ENCODE results near the gene APBA1. TPM values are rescaled to one million over a fixed set of nuclear protein-coding genes. Genes with fewer than 3 reads are reported as not detected.

APBA1 gene
- total and polyA plus RNA-seq, 2 donors (not counting 3 experiments of a cell fraction or from before 2014, with no cell fraction given) = 6.1 to 11.3 TPM

- Histone ChIP-seq H3K27me3 (ENCODE audit: control insufficient read depth in 2 of 2, insufficient read depth in 2 of 2, low read length in 2 of 2) (peaks cover 0 to 4% of the 10 kb centered on the region in 2 experiments), H3K4me1 (ENCODE audit: control insufficient read depth, extremely low read depth, insufficient read depth, low read length) (no peaks in the 10 kb centered on the region), H3K4me2 (ENCODE audit: insufficient read depth, low read length) (no peak overlapping the region), H3K4me3 (replicated peaks in 1 of 3; ENCODE audit: insufficient read depth in 1 of 3, low read depth in 1 of 3, low read length in 3 of 3) (no peak overlapping the region), H2AFZ (ENCODE audit: low read depth, low read length) (no peak overlapping the region), H3K36me3 (ENCODE audit: control insufficient read depth in 2 of 2, extremely low read depth in 1 of 2, insufficient read depth in 2 of 2, low read length in 2 of 2) (no peaks in the 10 kb centered on the region), H3K9ac (replicated peaks; ENCODE audit: extremely low read depth, insufficient read depth, low read length) (no peak overlapping the region), H3K79me2 (ENCODE audit: control insufficient read depth, insufficient read depth, low read length) (no peaks in the 10 kb centered on the region), H3K9me1 (replicated peaks; ENCODE audit: control insufficient read depth, extremely low read depth, insufficient read depth, low read length) (no peaks in the 10 kb centered on the region), H4K20me1 (replicated peaks; ENCODE audit: control insufficient read depth, extremely low read depth, insufficient read depth, low read length) (no peaks in the 10 kb centered on the region), H3K27ac (ENCODE audit: insufficient read depth, low read depth, low read length) (no peak overlapping the region), H3K9me3 (replicated peaks; ENCODE audit: control insufficient read depth, insufficient read depth, low read length) (no peaks in the 10 kb centered on the region)
- DNase-seq (ENCODE audit: low read depth, low spot score) (no peak), FAIRE-seq (no peak)
- POLR2A ChIA-PET = no interaction called here
- dilution Hi-C loops (cut with MboI; ENCODE audit: extremely low pct_ligation_motif_present, low sequenced_read_pairs) = no loop called here
- intact Hi-C loops (cut with micrococcal nuclease) = loop anchor here (1.0 kb wide), 1 partner anchor 13 kb away; no protein-coding TSS in a partner anchor
- CTCF ChIA-PET = interaction anchor here (0.7 to 2.8 kb wide), 3 partner anchors 9 to 15 kb away, joined by 3 to 10 read pairs (median 5); no protein-coding TSS in a partner anchor
- TF ChIP-seq MYC (IDR thresholded peaks at IDR 0.05; ENCODE audit: low read depth, low read length) (no peak), GATA2 (IDR thresholded peaks at IDR 0.05; ENCODE audit: insufficient read depth, insufficient read length, low read depth, low read length) (no peak), EZH2 (IDR thresholded peaks at IDR 0.05; ENCODE audit: borderline replicate concordance, low read depth, low read length, severe bottlenecking) (no peak), CTCF (IDR thresholded peaks at IDR 0.05; ENCODE audit: extremely low read depth in 1 of 2, insufficient read depth in 1 of 2, low read depth in 1 of 2, low read length in 2 of 2) (no peak), POLR2AphosphoS5 (IDR thresholded peaks at IDR 0.05; ENCODE audit: insufficient read depth, low read depth, low read length) (no peak), POLR2A (IDR thresholded peaks at IDR 0.05; ENCODE audit: low read depth, low read length) (no peak), MAX (IDR thresholded peaks at IDR 0.05; ENCODE audit: insufficient read depth, insufficient read length) (no peak), FOS (IDR thresholded peaks at IDR 0.05; ENCODE audit: borderline replicate concordance, insufficient read depth, low read length) (no peak)
- no TSS peak for BruUV-seq (replicated peaks)
Observed at GRCh38 chr9:69646810-69647209, 25.4 kb downstream of the APBA1 start.
